SK-N-SH treated with all-trans-retinoic acid at 6 μM for 48 hours (cell line): ENCODE data around the gene SCAP.

Experiments used
- ATAC-seq: fragments of 200-7000 bp; cut with Tn5 transposase; 3 replicates; pipeline ENCODE4 v1.9.1; 2020; ENCODE audit warnings: mild to moderate bottlenecking, moderate library complexity
- ARNTL ChIP-seq: fragments of 450-650 bp; formaldehyde crosslinking; IDR thresholded peaks from 2 replicates; pipeline ENCODE4 v1.5.0; 2020; ENCODE audit warnings: low read depth, mild to moderate bottlenecking, moderate library complexity, borderline replicate concordance
- BACH2 ChIP-seq: fragments of 250-450 bp; sonication (Bioruptor Pico); IDR thresholded peaks from 2 replicates; pipeline ENCODE4 v1.9.0; 2021; ENCODE audit warnings: mild to moderate bottlenecking, borderline replicate concordance
- CSDC2 ChIP-seq: fragments of 250-450 bp; sonication (Bioruptor Pico); IDR thresholded peaks from 2 replicates; pipeline ENCODE4 v1.5.0; 2020; ENCODE audit warnings: mild to moderate bottlenecking, moderate library complexity
- ESRRG ChIP-seq: fragments of 250-450 bp; sonication (Bioruptor Pico); IDR thresholded peaks from 2 replicates; pipeline ENCODE4 v1.6.1; 2021; ENCODE audit warnings: mild to moderate bottlenecking
- GLIS3 ChIP-seq: fragments of 250-450 bp; sonication (Bioruptor Pico); IDR thresholded peaks from 2 replicates; pipeline ENCODE4 v1.5.0; 2020; ENCODE audit warnings: mild to moderate bottlenecking, moderate library complexity
- ISL1 ChIP-seq: fragments of 250-450 bp; sonication (Bioruptor Pico); IDR thresholded peaks from 2 replicates; pipeline ENCODE4 v2.1.2; 2022; ENCODE audit warnings: mild to moderate bottlenecking, moderate library complexity
- OSR1 ChIP-seq: fragments of 250-450 bp; sonication (Bioruptor Pico); IDR thresholded peaks from 2 replicates; pipeline ENCODE4 v1.8.0; 2022; ENCODE audit warnings: moderate library complexity, mild to moderate bottlenecking, inconsistent platforms
- PPARA ChIP-seq: fragments of 250-450 bp; sonication (Bioruptor Pico); IDR thresholded peaks from 2 replicates; pipeline ENCODE4 v1.5.0; 2020; ENCODE audit warnings: mild to moderate bottlenecking, borderline replicate concordance
- RARB ChIP-seq: fragments of 250-450 bp; sonication (Bioruptor Pico); IDR thresholded peaks from 2 replicates; pipeline ENCODE4 v1.8.0; 2021; ENCODE audit warnings: mild to moderate bottlenecking, moderate library complexity
- SNAI2 ChIP-seq: fragments of 250-450 bp; sonication (Bioruptor Pico); IDR thresholded peaks from 2 replicates; pipeline ENCODE4 v1.5.0; 2020; ENCODE audit warnings: mild to moderate bottlenecking, moderate library complexity
- TCF4 ChIP-seq: fragments of 250-450 bp; sonication (Bioruptor Pico); IDR thresholded peaks from 2 replicates; pipeline ENCODE4 v1.8.0; 2021; ENCODE audit warnings: mild to moderate bottlenecking, moderate library complexity, borderline replicate concordance
- TOX ChIP-seq: fragments of 250-450 bp; sonication (Bioruptor Pico); IDR thresholded peaks from 2 replicates; pipeline ENCODE4 v1.8.0; 2021; ENCODE audit warnings: mild to moderate bottlenecking, moderate library complexity, borderline replicate concordance
- ZFP3 ChIP-seq: fragments of 250-450 bp; sonication (Bioruptor Pico); IDR thresholded peaks from 2 replicates; pipeline ENCODE4 v1.5.0; 2020; ENCODE audit warnings: mild to moderate bottlenecking, moderate library complexity
- ZFP30 ChIP-seq: fragments of 450-650 bp; formaldehyde crosslinking; IDR thresholded peaks from 2 replicates; pipeline ENCODE4 v1.5.0; 2022; ENCODE audit warnings: mild to moderate bottlenecking, moderate library complexity
- ZNF565 ChIP-seq: fragments of 450-650 bp; formaldehyde crosslinking; conservative IDR thresholded peaks from 2 replicates; pipeline ENCODE4 v1.5.0; 2020; ENCODE audit warnings: low read depth, mild to moderate bottlenecking, moderate library complexity
- ZNF70 ChIP-seq: fragments of 450-650 bp; formaldehyde crosslinking; IDR thresholded peaks from 2 replicates; pipeline ENCODE4 v1.5.0; 2020; ENCODE audit warnings: mild to moderate bottlenecking, moderate library complexity
- ZNF8 ChIP-seq: fragments of 450-650 bp; formaldehyde crosslinking; IDR thresholded peaks from 2 replicates; pipeline ENCODE4 v1.5.0; 2020; ENCODE audit warnings: mild to moderate bottlenecking, moderate library complexity
- TF ChIP-seq, protein P1 (sequence below): fragments of 250-450 bp; sonication (Bioruptor Pico); IDR thresholded peaks from 2 replicates; pipeline ENCODE4 v1.5.1; 2020; ENCODE audit warnings: low read depth, mild to moderate bottlenecking, moderate library complexity
- TF ChIP-seq, protein P2 (sequence below): fragments of 250-450 bp; sonication (Bioruptor Pico); IDR thresholded peaks from 2 replicates; pipeline ENCODE4 v1.8.0; 2020; ENCODE audit warnings: mild to moderate bottlenecking, moderate library complexity, borderline replicate concordance
- TF ChIP-seq, protein P3 (sequence below): fragments of 250-450 bp; sonication (Bioruptor Pico); IDR thresholded peaks from 2 replicates; pipeline ENCODE4 v1.5.0; 2020; ENCODE audit warnings: mild to moderate bottlenecking, moderate library complexity
- TF ChIP-seq, protein P4 (sequence below): fragments of 250-450 bp; sonication (Bioruptor Pico); IDR thresholded peaks from 2 replicates; pipeline ENCODE4 v1.5.1; 2021; ENCODE audit warnings: mild to moderate bottlenecking, moderate library complexity

SCAP gene

DNA sequence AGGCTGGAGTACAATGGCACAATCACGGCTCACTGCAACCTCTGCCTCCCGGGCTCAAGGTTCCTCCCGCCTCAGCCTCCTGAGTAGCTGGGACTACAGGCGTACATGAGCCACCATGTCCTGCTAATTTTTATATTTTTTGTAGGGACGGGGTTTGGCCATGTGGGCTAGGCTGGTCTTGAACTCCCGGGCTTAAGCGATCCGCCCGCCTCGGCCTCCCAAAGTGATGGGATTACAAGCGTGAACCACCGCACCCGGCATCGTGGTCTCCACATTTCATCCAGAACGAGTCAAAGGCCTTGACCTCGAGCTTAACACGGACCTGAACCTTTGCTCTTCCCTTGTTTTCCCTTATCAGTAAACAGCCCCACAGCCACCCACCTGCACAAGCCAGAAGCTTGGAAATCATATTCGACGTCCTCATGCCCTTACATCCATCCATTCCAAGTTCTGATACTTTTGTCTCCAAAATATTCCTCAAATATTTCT lies 96.3 kb downstream of the SCAP start (continued):
- TF ChIP-seq, protein P1, sequence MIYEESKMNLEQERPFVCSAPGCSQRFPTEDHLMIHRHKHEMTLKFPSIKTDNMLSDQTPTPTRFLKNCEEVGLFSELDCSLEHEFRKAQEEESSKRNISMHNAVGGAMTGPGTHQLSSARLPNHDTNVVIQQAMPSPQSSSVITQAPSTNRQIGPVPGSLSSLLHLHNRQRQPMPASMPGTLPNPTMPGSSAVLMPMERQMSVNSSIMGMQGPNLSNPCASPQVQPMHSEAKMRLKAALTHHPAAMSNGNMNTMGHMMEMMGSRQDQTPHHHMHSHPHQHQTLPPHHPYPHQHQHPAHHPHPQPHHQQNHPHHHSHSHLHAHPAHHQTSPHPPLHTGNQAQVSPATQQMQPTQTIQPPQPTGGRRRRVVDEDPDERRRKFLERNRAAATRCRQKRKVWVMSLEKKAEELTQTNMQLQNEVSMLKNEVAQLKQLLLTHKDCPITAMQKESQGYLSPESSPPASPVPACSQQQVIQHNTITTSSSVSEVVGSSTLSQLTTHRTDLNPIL (CRISPR knock-in tag) = no peak
- TF ChIP-seq, all 23 proteins: peak for 0

DNA sequence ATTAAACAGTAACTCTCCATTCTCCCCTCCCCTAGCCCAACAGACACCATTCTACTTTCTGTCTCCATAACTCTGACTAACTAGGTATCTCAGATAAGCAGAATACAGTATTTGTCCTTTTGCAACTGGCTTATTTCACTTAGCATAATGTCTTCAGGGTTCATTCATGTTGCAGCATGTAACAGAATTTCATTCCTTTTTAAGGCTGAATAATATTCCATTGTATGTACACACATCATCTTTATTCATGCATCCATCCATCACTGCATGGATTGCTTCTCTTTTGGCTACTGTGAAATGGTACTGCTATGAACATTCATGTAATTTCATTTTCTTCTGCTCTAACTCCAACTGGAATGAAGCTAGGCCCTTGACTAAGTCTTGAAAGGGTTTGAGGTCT lies 96.9 kb downstream of the SCAP start:
- TF ChIP-seq RARB (CRISPR knock-in tag) (no peak), ESRRG (CRISPR knock-in tag) (no peak), CSDC2 (no peak), GLIS3 (CRISPR knock-in tag) (no peak), SNAI2 (CRISPR knock-in tag) (no peak), ISL1 (CRISPR knock-in tag) (no peak), ZFP3 (CRISPR knock-in tag) (no peak), TOX (CRISPR knock-in tag) (no peak)
- TF ChIP-seq, protein P1 (CRISPR knock-in tag) = no peak
- TF ChIP-seq, protein P2, sequence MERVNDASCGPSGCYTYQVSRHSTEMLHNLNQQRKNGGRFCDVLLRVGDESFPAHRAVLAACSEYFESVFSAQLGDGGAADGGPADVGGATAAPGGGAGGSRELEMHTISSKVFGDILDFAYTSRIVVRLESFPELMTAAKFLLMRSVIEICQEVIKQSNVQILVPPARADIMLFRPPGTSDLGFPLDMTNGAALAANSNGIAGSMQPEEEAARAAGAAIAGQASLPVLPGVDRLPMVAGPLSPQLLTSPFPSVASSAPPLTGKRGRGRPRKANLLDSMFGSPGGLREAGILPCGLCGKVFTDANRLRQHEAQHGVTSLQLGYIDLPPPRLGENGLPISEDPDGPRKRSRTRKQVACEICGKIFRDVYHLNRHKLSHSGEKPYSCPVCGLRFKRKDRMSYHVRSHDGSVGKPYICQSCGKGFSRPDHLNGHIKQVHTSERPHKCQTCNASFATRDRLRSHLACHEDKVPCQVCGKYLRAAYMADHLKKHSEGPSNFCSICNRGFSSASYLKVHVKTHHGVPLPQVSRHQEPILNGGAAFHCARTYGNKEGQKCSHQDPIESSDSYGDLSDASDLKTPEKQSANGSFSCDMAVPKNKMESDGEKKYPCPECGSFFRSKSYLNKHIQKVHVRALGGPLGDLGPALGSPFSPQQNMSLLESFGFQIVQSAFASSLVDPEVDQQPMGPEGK (CRISPR knock-in tag) = no peak
- TF ChIP-seq, all 23 proteins: peak for 0
- ATAC-seq = no peak

DNA sequence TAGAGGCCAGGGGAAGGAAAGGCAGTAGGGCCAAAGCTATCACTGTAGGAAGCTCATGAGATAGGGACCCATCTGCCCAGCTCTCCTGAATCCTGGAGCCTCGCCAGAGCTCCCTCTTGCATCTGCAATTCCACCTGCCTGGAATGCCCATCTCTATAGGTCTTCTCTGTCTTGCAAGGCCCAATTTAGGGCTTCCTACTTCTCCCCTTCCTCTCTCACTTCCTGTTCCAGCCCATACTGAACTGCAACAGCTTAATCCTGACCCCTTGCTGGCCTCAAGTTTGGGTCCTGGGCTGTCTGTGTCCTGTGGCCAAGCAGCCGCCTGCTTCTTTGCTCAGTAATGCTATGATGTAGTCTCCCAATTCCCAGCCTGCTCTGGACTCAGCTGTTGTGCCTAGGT lies 98.6 kb downstream of the SCAP start:
- TF ChIP-seq ESRRG (CRISPR knock-in tag) = no peak
- no peak for TF ChIP-seq OSR1 (CRISPR knock-in tag)
- no peak for TF ChIP-seq ZNF8 (CRISPR knock-in tag)
- no peak for TF ChIP-seq ZNF565 (CRISPR knock-in tag)
- ATAC-seq = no peak

DNA sequence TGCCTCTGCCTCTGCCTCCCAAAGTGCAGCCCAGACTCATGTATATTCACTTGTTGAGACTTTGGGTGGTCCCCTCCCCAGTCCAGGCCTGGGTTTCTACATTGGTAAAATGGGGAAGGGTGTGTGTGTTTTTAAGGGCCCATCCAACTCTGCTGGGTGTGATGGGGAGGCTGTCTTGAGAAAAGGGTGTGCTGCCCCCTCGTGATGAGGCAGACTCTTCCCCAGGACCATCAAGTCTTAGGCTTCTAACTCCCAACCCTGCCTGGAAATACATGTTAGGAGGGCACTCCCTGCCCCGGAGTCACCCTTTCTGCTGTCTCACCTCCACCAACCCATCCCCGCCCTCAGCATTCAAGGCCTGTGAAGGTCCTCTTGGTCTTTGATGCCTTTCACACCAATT lies 99.3 kb downstream of the SCAP start:
- ATAC-seq = no peak
- TF ChIP-seq PPARA (CRISPR knock-in tag) = no peak
- no peak for TF ChIP-seq BACH2 (CRISPR knock-in tag)
- no peak for TF ChIP-seq ZFP30 (CRISPR knock-in tag)
- no peak for TF ChIP-seq ZNF70 (CRISPR knock-in tag)
- TF ChIP-seq ZNF8 (CRISPR knock-in tag) = no peak
- TF ChIP-seq ARNTL (CRISPR knock-in tag) = no peak
- no peak for TF ChIP-seq TCF4
- no peak for TF ChIP-seq SNAI2 (CRISPR knock-in tag)
- TF ChIP-seq, protein P2 (CRISPR knock-in tag) = no peak
- TF ChIP-seq, protein P3, sequence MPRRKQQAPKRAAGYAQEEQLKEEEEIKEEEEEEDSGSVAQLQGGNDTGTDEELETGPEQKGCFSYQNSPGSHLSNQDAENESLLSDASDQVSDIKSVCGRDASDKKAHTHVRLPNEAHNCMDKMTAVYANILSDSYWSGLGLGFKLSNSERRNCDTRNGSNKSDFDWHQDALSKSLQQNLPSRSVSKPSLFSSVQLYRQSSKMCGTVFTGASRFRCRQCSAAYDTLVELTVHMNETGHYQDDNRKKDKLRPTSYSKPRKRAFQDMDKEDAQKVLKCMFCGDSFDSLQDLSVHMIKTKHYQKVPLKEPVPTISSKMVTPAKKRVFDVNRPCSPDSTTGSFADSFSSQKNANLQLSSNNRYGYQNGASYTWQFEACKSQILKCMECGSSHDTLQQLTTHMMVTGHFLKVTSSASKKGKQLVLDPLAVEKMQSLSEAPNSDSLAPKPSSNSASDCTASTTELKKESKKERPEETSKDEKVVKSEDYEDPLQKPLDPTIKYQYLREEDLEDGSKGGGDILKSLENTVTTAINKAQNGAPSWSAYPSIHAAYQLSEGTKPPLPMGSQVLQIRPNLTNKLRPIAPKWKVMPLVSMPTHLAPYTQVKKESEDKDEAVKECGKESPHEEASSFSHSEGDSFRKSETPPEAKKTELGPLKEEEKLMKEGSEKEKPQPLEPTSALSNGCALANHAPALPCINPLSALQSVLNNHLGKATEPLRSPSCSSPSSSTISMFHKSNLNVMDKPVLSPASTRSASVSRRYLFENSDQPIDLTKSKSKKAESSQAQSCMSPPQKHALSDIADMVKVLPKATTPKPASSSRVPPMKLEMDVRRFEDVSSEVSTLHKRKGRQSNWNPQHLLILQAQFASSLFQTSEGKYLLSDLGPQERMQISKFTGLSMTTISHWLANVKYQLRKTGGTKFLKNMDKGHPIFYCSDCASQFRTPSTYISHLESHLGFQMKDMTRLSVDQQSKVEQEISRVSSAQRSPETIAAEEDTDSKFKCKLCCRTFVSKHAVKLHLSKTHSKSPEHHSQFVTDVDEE (CRISPR knock-in tag) = no peak
- TF ChIP-seq, protein P4, sequence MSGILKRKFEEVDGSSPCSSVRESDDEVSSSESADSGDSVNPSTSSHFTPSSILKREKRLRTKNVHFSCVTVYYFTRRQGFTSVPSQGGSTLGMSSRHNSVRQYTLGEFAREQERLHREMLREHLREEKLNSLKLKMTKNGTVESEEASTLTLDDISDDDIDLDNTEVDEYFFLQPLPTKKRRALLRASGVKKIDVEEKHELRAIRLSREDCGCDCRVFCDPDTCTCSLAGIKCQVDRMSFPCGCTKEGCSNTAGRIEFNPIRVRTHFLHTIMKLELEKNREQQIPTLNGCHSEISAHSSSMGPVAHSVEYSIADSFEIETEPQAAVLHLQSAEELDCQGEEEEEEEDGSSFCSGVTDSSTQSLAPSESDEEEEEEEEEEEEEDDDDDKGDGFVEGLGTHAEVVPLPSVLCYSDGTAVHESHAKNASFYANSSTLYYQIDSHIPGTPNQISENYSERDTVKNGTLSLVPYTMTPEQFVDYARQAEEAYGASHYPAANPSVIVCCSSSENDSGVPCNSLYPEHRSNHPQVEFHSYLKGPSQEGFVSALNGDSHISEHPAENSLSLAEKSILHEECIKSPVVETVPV (CRISPR knock-in tag) = no peak
- TF ChIP-seq ISL1 (CRISPR knock-in tag) = no peak
